Measurements from ENCODE around the gene ATG4B.

Gene ATG4B

GRCh38 chr2:241612156-241613016 is 25.1 kb upstream of the ATG4B start:
- in situ Hi-C loops (cut with HindIII; ENCODE audit: low sequenced_read_pairs), result no loop called here

DNA sequence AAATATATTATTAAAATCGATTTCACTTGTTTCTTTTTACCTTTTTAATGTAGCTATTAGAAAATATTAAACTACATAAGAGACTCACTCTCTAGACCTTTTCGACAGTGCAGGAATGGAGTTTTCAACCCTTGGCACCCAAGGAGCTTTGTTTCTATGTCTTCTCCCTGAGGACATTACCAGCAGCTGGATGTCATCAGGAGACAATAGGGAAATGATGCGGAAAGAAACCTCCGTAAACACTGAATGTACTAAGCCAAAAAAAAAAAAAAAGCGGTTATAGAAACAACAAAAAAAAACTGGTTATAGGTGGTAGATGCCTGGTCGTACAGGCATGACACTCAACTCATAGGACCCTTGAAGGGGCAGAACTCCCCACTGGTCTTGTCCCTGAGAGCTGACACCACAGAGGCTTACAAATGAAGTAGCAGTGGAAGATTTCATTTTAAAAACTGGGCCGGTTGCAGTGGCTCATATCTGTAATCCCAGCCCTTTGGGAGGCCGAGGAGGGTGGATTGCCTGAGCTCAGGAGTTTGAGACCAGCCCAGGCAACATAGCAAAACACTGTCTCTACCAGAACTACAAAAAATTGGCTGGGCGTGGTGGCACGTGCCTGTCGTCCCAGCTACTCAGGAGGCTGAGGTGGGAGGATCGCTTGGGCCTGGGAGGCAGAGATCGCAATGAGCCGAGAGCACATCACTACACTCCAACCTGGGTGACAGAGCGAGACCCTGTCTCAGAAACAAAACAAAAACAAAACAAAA is 24.3 kb upstream of the ATG4B start:
- in situ Hi-C loops (cut with HindIII; ENCODE audit: low sequenced_read_pairs), result no loop called here

DNA sequence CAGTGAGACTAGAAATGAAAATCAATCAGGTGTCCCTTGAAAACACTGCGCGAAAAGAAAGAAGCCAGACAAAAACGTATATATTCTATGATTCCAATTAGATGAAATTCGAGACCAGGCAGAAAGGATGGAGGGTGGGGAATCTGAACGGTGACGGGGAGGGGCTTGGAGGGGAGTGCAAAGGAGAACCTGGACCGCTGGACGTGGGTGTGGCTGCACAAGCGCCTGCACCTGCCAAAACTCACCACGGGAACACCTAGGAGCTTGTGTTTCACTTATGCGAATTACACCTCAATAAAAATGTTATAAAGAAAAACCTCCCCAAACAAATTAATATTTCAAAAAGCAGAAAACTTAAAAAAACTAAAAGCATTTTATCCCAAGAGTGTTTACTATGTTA is 22.5 kb upstream of the ATG4B start:
- in situ Hi-C loops (cut with HindIII; ENCODE audit: low sequenced_read_pairs), result no loop called here

- in situ Hi-C loops (cut with HindIII; ENCODE audit: low sequenced_read_pairs), result no loop called here
Observed at GRCh38 chr2:241615522-241616052, 21.9 kb upstream of the ATG4B start.

DNA sequence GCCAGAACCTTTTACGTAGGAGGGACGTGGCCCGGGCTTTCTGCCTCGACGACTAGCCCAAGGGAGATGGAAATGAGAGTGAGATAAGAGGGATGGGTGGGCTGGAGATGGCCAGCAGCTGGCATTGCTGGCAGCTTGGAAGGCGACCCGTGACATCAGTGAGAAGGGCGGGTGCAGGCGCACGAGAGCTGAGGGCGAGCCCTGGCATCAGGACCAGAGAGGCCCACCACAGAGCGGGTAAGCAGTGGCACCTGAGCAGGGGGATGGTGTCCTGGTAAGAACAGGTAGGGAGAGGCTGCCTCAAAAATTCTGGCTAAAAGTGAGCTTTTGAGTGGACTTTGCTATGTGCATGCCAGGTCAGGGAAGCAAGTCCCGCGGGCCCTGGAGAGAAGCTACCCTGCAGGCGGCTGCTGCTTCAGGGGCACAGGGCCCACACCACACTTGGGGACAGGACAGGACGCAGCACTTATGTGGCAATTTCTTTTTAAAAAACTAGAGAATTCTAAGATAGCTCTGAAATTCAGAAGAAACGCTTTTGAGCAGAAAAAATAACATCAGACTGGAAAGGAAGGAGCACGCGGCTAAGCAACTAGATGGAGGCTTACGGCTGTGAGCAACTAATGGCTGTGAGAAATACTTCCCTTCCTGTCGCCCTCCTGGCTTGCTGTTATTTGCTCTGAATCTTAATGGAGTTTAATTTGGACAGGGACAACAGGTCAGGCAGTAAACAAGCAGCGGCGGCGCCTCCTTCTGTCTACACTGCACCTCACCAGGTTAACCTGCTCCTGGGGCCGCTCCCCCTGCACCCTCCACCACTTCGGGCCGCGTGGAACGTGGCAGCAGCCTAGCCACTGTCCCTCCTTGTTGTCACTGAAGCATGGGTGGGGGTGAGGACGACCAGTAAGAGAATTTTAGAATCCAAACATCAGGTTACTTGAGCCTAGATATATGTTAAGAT is 21.0 kb upstream of the ATG4B start:
- in situ Hi-C loops (cut with HindIII; ENCODE audit: low sequenced_read_pairs), result no loop called here

DNA sequence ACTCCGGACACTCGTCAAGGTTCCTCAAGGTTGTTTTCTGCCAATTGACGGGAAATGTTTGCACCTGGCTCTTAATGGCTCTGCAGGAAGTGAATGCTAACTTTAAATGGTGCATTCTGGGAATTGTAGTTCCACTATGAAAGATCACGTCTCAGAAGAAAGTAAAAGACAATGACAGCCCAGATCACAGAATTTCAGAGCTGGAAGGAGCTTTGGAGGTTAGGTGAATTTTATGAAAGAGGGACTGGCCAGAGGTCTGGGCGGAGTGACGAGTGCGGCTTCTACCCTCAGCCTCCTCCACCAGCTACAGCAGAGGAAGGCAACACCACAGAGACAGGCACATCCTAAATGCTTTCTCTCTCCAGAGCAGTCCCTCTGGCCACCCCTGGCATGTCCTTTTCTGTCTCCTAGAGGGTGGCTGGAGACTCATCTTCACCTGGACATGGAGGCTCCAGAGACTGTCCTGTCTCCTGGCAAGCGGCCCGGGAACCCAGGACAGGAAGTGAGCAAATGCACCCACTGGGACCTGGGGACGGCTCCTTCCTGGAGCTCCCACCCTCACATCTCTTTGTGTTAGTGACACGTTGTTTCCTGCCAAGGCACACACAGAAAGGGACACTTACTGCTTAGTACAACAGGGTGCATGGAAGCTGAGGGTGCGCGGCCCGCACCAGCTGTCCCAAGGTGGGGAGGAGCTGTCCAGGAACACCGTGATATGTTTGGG is 19.9 kb upstream of the ATG4B start:
- in situ Hi-C loops (cut with HindIII; ENCODE audit: low sequenced_read_pairs), result no loop called here

DNA sequence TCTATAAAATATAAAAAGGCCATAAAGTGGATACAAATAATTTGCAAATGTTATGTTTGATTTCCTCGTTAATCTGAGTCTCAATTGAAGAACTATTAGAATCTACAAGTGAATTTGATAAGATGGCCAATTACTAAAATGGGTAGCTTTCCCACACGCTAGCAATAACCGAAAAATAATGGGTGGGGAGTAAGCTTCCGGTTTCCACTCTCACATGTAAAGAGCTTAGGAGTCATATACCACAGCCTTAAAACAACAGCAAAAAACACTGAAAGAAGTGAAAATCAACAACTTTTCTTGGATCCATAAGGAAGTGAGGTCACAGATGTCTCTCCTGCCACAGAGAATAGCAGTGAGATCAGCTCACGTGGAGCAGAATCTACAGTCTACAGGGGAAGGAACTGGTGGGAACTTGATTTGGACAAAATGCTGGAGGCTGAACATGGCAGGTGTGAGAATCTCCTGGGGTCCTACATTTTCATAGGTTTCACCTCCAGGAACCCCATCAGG is 19.1 kb upstream of the ATG4B start:
- in situ Hi-C loops (cut with HindIII; ENCODE audit: low sequenced_read_pairs), result no loop called here

- in situ Hi-C loops (cut with HindIII; ENCODE audit: low sequenced_read_pairs), result no loop called here
Observed at GRCh38 chr2:241618829-241619228, 18.7 kb upstream of the ATG4B start.

DNA sequence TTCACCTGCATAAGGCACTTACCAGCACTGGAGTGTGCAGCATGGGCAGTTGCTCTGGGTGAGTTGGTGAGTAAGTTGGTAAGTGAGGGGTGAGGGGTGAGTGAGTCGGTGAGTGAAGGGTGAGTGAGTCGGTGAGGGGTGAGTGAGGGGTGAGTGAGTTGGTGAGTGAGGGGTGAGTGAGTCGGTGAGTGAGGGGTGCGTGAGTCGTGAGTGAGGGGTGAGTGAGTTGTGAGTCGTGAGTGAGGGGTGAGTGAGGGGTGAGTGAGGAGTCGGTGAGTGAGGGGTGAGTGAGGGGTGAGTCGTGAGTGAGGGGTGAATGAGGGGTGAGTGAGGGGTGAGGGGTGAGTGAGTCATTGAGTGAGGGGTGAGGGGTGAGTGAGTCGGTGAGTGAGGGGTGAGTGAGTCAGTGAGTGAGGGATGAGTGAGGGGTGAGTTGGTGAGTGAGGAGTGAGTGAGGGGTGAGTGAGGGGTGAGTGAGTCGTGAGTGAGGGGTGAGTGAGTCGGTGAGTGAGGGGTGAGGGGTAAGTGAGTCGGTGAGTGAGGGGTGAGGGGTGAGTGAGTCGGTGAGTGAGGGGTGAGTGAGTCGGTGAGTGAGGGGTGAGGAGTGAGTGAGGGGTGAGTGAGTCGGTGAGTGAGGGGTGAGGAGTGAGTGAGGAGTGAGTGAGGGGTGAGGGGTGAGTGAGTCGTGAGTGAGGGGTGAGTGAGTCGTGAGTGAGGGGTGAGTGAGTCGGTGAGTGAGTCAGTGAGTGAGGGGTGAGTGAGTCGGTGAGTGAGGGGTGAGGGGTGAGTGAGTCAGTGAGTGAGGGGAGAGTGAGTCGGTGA is 17.7 kb upstream of the ATG4B start:
- in situ Hi-C loops (cut with HindIII; ENCODE audit: low sequenced_read_pairs), result no loop called here

DNA sequence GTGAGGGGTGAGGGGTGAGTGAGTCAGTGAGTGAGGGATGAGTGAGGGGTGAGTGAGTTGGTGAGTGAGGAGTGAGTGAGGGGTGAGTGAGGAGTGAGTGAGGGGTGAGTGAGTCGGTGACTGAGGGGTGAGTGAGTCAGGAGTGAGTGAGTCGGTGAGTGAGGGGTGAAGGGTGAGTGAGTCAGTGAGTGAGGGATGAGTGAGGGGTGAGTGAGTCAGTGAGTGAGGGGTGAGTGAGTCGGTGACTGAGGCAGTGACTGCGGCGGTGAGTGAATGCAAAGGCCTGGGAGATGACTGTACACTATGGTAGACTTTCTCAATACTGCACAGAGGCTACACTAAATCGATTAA is 17.1 kb upstream of the ATG4B start:
- in situ Hi-C loops (cut with HindIII; ENCODE audit: low sequenced_read_pairs), result no loop called here

- in situ Hi-C loops (cut with HindIII; ENCODE audit: low sequenced_read_pairs), result no loop called here
Observed at GRCh38 chr2:241627675-241628074, 9.8 kb upstream of the ATG4B start.

- in situ Hi-C loops (cut with HindIII; ENCODE audit: low sequenced_read_pairs), result no loop called here
Observed at GRCh38 chr2:241629762-241630435, 7.6 kb upstream of the ATG4B start.

- in situ Hi-C loops (cut with HindIII; ENCODE audit: low sequenced_read_pairs), result no loop called here
Observed at GRCh38 chr2:241632478-241633325, 4.8 kb upstream of the ATG4B start.

DNA sequence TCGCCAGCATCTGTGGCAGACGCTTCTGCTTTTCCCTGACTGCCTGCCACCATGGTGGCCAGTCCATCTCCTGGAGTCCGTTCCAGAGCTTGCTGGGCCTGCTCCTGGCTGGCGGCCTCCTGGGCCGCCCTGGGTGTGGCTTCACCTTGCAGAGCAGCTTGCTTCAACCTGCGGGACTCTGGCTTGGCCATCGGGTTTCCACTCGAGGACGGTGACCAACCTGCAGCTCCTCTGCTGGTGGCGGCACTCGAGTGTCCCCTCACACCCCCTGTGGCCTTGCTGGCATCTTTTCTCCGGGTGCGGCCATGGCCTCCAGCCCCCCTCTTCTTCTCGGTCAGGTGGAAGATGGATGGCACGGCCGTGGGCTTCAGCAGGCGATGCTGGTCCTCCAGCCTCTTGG is 3.9 kb upstream of the ATG4B start:
- in situ Hi-C loops (cut with HindIII; ENCODE audit: low sequenced_read_pairs), result no loop called here

DNA sequence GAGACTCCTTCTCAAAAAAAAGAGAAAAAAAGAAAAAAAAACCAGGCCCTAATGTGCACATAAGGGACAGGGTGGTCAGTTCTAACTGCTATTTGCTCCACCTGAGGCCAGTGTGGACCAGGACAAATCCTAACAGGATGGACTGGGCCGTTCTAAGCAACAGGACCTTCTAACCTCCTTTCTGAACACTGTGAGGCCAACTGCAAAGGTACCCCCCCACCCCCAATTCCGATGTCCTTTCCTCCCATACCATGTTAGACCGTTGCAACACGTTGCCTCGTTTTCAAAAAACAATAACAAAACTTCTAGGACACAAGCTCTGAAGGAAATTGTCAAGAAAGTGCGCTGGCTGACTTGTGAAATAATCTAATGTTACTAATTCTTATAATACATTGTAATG is 1.7 kb upstream of the ATG4B start:
- in situ Hi-C loops (cut with HindIII; ENCODE audit: low sequenced_read_pairs), result no loop called here

DNA sequence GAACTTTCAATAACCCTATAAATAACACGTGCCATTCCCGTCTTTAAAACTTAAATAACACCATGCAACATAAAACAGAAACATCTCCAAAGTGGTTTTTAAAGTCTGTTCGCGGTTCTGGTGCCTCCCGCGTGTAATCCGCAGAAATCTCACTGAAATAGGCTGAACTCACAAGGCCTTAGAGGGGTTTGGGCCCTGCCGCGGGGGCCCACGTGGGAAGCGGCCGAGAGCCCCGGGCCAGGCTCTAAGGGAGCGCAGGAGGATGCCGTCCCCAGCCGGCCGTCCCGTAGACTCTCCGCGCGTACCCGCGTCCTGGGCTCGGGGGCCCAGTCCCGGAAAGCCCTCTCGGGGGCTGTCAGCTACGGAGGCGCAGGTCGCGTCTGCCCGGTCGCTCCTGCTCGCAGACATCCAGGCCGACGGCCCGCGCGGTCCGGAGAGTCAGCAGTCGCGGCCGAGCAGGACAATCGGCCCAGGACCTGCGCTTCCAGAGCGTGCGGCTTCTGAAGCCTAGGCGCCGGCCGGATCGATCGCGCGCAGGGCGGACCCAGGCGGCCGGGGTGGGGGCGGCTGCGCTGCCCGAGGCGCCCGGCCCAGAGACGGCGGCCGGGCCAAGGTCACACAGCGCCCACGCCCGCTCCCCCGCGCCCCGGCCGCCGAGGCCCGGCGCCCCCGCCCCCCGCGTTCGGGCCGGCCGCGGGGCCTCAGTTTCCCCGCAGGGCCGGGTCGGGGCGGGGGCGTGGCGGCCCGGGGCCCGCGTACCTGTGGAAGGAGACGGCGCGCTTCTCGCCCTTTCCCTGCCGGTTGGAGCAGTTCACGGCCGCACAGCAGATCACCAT is 1.1 kb upstream of the ATG4B start:
- in situ Hi-C loops (cut with HindIII; ENCODE audit: low sequenced_read_pairs), result no loop called here

Measured in DLD1 (cell line).